ENCODE measurements around the gene FCN2. TPM values are rescaled to one million over a fixed set of nuclear protein-coding genes. Genes with fewer than 3 reads are reported as not detected.

FCN2 gene
- total RNA-seq, 1 donor from 2014 or later = not detected

DNA sequence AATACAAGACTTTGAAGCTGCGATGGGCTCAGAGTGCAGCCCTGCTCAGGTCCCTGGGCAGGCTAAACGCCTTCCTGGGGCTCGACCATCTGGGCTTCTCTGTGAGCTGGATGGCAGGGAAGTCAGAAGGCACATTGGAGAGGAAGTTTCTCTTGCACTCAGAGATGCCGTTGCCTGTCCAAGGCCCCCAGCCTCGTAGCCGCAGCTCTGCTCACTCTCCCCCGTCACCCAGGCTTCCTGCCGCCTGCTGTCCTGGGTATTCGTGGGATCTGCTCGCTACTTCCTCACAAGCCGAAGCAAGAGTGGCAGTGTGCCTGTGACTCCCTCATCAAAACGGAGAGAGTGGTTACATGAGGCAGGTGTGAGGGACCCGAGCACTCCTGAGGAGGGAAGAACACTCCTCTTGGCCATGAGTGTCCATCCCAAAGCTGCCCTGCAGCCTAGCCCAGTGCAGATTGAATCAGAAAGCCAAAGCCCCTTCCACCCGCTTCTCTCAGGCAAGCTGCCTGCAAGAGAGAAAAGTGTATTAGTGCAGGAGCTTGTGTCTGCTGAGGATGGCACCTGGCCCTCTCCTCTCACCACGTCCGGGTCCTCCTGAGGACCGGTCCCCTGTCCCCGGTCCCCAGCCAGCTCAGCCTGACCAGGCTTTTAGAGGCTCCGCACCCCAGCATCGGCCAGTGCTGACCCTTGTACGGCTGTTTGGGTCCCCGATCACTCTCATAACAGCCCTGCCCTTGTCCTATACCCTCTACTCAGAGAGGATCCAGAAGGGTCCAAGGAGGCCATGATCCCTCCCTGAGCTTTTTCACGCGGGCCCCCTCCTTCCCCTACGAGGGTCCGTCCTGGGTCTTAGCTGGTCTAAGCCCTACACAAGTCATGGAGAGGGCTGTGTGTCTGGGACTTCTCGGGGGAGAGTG, 7.3 kb downstream of the FCN2 start:
- DNase-seq (ENCODE audit: low read depth in 2 of 2) = no peak

DNA sequence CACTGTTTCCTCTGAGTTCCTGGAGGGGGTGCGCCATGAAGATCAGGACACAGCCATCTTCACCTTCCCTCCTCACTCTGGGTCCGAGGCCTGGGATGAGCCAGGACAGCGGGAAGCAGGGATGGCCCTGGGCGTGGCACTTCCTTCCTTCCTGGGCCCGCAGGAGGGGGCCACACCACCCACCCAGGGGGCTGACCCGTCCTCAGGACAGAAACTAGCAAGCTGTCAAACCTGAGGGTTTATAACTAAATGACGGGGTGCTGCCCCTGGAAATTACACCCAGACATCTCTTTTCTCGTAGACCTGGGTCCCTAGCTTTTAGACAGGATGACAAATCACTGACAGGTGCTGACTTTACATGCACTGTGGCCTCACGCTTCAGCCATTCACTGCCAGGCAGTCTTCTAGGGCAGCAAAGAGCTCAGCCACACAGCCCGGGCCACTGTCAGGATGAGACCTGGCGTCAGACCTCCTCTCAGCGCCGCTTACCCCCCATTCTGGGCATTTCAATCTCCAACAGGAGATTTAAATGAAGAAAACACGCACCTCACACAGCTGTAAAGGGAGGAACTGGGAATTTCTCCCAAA, 8.1 kb downstream of the FCN2 start:
- DNase-seq (ENCODE audit: low read depth in 2 of 2) = no peak

DNA sequence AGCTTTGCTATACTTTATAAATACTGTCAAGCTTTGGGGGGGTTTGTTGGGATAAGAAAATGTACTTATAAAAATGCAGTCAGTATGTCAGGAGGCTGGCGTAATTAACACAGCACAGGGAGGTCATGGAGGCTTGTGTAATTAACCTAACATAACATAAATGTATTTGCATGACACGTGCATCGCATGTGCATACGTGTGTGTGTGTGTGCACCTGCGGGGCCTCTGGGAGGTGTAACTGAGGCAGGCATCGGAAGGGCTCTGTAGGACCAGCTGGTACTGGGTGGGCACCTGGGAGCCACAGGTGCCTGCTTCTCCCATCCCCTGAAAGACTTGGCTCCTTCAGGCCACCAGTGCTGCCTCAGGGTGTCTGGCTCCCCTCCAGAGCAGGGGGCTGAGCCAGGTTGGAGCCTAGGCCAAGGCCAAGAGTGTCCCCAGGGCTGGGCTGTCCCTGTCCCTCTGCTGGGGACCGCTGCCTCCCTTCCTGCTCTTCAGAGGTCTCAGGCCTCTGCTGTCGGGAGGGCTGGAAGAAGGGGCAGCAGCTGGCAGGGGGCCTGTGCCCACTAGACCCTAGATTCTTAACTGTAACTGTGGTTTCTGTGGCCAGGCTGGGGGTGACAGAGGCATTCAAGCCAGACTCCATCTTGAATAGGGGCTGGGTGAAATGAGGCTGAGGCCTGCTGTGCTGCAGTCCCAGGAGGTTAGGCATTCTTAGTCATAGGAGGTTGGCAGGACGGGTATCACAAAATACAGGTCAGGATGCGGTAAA, 9.0 kb downstream of the FCN2 start:
- DNase-seq (ENCODE audit: low read depth in 2 of 2) = no peak

DNA sequence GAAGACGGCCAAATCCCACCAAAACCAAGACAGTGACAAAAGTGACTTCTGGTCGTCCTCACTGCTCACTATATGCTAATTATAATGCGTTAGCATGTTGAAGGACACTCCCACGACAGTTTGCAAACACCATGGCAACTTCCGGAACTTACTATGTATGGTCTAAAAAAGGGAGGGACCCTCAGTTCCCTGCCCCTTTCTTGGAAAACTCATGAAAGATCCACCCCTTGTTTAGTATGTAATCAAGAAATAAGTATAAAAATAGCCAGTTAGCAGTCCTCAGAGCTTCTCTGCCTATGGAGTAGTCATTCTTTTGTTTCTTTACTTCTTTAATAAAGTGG, 9.5 kb downstream of the FCN2 start:
- DNase-seq (ENCODE audit: low read depth in 2 of 2) = no peak

DNA sequence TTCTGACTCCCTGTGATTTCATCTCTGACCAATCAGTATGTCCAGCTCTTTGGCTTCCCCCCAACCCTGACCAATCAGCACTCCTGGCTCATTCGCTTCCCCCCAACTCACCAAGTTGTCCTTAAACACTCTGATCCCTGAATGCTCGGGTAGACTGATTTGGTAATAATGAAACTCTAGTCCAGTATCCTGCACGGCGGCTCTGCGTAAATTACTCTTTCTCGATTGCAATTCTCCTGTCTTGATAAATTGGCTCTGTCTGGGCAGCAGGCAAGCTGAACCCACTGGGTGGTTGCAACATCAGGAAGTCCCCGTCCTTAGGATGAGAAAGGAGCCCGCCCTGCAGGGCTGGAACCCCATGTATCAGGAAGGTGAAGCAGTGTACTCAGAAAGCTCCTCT, 10.4 kb downstream of the FCN2 start:
- no peak for DNase-seq (ENCODE audit: low read depth in 2 of 2)

DNA sequence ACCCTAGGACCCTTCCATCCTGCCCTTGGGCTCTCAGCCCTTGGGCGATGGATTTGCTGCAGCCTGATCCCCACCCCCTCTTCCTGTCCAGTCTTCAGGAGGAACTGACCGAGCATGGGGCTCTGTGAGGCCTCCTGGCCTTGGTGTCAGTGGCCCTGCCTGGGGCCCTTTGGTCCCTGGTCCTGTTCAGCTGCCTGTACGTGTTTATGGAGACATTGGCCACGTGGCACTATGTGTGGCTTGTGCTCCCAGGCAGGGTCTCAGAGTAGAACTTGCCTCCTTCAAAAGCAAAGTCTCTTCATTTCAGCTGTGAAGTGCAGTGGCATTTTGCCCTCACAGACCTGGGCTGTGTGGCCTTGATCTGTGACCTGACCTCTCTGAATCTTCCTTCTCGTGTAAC, 11.1 kb downstream of the FCN2 start:
- DNase-seq (ENCODE audit: low read depth in 2 of 2) = no peak

DNA sequence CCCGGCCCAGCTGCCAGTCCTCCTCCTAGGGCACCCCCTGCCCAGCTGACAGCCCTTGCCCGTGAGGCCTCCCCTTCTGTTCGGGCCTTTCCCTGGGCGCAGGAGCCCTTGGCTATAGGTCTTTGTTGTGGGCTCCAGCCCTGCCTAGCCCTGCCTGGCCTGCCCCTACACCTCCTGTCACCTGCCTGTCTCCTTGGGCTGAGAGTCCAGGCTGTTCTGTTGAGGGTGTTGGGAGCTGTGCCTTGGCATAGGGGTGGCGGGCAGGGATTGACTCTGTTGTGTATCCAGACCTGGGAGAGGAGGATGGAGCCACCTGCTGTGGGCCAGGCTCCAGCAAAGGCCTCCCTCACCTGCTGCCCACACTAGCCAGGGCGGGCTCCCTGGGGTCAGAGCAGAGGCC, 11.6 kb downstream of the FCN2 start:
- no peak for DNase-seq (ENCODE audit: low read depth in 2 of 2)

DNA sequence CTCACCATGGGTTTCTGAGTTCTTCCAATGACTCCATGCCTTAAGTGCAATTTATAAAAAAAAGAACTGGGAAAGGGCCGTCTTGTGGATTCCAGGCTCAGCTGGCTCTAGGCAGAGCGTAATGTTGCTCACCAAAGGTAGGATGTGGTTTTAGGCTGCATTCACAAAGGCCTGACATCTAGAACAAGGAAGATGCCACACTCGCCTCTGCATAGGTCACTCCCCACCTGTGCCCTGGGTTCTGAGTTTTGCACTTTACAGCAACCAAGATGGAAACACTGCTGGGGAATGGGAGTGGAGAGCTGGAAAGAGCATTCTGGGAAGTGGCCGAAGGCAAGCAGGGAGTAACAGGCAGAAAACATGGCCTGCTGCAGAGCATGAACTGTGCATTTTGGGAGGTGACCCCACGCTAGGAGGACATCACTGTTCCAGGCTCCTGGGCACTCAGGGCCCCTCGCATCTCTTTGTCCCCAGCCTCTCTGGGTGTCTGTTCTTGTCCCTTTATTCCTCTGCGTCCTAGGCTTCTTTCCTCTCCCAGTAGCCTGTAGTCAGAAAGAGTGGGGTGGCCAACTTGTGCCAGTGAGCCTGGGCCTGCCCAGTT, 12.3 kb downstream of the FCN2 start:
- no peak for DNase-seq (ENCODE audit: low read depth in 2 of 2)

DNA sequence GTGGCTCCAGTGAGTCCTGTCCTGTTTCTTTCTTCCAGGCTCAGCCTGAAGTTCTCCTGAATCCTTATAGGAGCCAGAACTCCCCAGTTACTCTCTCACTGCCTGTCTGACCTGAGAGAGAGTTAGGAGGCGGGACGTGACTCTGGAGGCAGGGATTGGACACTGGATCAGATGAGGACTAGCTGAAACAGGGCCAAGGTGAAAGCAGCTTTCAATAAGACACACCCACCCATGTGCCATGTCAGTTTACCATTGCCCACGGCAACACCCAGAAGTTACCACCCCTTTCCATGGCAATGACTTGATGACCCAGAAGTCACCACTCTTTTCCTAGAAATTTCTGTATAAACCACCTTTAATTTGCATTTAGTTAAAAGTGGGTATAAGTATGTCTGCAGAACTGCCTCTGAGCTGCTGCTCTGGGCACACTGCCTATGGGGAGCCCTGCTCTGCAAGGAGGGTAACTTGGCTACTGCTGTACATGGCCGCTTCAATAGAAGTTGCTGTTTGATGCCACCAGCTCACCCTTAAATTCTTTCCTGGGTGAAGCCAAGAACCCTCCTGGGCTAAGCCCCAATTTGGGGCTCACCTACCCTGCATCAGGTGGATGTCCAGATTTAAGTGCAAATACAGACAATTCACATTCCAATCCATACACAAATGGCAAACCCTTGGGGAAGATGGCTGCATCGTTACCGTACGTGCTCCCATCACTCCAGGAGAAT, 13.7 kb downstream of the FCN2 start:
- DNase-seq (ENCODE audit: low read depth in 2 of 2) = no peak

DNA sequence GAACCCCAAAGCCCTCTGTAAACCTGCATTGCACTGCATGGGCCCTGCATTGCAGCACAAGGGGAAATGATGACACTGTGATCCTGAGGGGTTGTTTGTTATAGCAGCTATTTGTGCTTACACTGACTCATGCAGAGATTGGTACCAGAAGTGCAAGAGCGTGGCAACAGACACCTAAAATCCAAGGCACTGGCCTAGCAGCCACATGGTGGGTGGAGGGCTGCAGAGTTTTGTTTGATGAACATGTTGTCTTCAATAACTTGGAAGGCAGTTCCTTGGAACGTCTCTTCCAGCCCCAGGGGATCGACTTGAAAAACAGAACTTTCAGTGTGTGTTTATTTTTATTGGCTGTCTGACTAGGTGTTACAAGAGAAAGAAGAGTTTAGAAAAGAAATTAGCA, 14.5 kb downstream of the FCN2 start:
- peak in 1 of 2 donors; percentile 5 for DNase-seq (ENCODE audit: low read depth in 2 of 2)

DNA sequence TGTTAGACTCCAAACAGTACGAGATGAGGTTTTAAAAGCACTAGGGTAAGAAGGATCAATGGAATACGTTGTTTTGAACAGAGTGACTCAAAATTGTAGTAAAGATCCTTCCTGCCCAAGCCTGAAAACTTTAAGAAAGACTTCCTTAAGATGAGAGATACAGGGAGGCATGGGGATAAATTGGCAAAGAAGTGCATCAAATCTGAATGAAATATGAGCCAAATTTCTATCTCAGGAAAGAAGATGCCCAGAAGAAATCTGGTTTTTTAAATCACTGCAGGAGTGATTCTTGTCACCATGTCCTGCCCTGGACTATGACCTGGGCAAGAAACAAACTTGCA, 14.9 kb downstream of the FCN2 start:
- DNase-seq (ENCODE audit: low read depth in 2 of 2) = no peak

DNA sequence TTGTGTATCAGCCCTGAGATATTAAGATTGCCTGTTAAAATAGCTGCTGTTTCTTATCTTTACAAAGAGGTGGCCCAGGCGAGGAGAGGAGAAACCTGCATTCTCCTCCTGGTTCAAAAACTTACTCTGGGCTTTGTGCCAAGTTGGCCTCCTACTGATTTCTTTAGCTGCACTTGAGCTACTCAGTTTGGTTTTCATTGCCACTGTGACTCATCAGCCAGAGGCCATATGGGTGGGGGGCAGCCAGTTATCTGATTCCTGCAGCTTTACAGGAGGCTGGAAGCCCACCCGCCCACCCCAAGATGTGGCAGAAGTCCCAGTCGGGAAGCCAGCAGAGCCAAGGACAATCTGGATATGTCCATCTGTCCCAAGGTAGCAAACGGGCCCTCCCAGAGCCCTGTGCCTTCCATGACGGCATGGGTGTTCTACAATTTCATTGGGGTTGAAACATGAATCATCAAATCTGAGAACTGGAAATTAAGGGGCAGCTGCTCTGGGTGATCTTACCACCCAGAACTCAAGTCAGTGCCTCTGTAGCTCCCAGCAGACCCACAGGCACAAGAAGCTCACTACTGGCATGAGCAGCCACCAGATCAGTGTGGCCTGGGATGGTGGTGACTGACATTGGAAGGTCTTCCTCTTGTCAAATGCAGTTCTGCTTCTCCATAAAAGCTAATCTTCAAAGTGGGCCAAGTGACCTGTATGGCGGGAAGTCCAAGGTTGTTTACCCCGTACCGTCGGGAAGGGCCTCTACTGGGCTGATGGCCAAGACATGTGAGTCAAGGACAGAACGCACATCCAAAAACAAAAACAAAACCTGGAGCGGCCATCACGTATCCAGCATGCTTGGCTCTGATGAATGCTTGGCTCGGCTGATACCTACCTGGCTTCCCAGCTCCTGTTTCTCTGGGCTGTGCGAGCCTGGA, 15.6 kb downstream of the FCN2 start:
- peak; percentile 14 to 91 for DNase-seq (ENCODE audit: low read depth in 2 of 2)

DNA sequence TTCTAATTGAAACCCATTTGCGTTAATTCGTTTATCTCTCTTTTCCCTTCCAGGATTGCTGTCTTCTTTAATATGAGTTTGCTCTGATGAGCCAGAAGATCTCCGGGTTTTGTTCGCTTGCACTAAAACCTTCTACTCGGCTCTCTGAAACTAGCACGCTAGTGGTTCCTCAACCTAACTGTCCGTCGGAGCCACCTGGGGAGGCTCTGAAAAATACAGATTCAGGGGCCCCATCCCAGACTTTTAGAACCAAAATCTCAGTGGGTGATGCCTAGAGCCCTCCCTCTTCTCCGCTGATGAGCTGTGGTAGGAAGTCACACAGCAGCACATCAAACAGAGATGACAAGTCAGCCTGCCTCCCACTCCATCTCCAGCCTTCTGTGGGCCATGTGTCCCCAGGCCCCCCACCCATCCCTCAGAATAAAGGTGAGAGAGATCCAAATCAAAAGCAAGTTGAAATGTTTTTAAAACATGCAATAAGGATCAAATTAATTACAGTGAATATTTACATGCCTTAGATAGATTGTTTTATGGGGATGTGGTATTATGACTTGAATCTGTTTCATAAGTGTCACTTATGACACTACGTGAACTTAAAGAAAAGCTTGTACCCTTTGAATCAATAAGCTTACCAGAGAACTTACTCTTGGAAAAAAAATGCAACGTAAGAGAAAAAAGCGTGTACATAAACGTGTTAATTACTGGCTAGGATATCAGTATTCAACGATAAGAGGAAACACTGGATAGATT, 16.4 kb downstream of the FCN2 start:
- no peak for DNase-seq (ENCODE audit: low read depth in 2 of 2)

DNA sequence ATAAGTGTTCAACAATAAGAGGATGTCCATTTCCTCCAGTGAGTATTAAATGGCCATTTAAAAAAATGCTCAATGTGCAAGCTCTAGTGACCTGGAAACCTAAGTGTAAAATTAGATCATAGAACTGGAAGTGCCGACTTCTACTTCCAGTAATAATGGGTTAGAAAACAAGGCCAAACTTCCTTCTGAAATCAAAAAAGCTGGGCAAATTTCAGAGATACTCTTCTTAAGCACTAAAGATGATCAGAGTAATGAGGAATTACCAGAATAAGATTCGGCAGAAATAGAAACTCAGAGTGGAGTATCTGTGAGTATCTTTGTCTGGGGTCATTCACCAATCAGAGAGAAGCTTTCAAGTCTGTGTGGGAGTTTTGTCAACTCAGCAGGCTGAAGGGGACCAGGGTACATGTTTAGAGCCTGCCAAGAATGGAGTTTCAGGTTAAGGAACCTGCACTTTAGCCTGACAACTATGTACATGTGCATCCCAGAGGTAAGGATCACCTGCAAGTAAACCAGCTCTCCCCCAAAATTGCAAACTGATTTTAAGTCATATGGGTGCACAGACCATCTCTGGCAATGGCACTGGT, 17.1 kb downstream of the FCN2 start:
- peak; percentile 10 to 53 for DNase-seq (ENCODE audit: low read depth in 2 of 2)

DNA sequence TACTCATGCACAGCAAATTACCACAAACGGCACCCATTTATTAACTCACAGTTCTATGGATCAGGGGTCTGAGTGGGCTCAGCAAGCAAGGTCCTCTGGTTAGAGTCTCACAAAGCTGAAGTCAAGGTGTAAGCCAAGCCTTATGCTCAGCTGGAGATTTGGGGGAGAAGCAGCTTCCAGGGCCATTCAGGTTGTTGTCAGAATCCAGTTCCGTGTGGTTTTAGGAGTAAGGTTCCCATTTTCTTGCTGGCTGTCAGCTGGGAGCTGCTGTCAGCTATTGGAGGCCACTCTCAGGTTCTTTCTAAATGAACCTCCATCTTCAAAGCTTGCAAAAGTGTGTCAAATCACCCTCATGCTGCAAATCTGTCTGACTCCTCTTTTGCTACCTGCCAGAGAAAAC, 17.7 kb downstream of the FCN2 start:
- DNase-seq (ENCODE audit: low read depth in 2 of 2) = no peak

DNA sequence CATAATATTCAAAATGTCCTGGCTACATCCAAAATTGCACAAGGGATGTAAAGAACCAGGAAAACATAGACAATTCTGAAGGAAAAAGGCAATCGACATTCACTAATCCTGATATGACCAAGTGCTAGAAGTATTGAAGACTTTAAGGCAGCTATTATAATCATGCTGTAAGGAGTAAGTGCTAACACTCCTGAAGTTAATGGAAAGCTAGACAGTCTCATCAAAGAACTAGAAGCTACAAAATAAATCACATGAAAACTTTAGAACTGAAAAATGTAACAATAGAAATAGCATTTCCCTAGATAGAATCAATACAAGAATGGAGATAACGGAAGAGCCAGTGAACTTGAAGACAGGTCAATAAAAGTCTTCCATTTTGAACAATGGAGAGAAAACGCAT, 18.6 kb downstream of the FCN2 start:
- DNase-seq (ENCODE audit: low read depth in 2 of 2) = no peak

DNA sequence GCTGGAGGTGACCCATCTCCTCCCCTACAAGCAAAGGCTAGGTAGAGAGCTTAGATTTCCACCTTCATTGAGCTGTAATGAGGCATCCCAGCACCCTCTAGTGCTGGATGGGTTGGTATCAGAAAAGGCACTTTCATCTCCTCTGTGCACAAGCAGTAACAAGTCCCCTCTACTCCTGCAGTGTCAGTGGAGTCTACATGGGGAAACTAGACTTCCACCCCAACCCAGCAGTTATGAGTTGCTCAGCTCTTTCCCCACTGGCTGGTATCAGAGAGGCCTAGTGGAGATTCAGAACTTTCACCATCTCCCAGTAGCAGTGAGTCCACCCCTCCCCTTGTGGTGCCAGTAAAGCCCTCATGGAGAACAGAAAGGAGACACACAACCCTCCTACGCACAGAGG, 19.2 kb downstream of the FCN2 start:
- no peak for DNase-seq (ENCODE audit: low read depth in 2 of 2)

DNA sequence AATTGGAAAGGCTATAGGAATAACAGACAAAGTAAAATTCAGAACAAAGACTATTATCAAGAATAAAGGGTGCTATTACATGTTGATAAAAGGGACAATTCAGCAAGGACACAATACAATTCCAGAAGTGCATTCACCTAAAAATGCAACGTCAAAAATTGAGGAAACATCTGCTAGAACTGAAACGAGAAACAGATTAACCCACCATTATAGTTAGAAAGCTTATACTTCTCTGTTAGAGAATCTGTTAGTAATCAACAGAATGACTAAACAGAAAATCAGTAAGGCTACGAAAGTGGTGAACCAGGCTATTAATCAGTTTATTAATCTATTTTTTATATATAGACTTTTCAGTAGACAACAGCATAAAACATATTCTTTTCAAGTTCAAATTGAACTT, 22.3 kb downstream of the FCN2 start:
- no peak for DNase-seq (ENCODE audit: low read depth in 2 of 2)

DNA sequence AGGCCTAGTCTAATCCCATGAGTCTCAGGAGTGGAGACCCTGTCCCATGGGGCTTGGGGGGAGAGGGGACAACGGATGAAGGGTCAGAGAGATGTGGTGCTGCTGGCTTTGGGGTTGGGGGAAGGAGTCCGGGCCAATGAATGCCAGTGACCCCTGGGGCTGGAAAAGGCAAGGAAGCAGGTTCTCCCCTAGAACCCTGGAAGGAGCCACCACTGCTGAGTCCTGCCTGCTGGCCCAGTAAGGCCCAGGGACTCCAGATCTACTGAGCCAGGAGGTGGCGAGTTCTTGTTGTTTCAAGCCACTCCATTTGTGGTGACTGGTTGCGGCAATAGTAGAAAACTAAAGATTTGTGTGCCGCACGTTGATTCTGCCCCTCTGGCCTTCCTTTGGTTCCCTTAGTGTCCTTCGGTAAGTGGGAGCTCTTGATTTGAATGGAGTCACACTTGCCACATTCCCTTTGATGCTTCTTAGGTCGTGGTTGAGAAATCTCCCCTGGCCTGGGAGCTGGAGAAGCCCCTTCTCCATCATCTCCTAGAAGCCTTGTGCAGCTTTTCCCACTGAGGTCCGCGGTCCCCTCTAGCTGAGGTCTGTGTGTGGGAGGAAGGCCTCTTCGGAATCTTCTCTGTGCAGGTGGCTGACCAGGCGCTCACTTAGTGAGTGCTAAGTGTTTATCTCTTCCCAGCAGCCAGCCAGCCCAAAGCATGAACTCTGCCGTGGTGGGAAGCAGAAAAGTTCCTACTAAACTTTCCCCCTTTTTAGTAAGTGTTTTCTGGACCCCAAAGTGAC, 28.1 kb downstream of the FCN2 start:
- no peak for DNase-seq (ENCODE audit: low read depth in 2 of 2)

All from dermis microvascular lymphatic vessel endothelial cell (primary cell).